Stimulated activated CD8-positive, alpha-beta memory T cell treated with anti-CD3 and anti-CD28 coated beads, Interleukin-12 subunit alpha, Interleukin-12 subunit beta, amount 100 ng/mL, for 1 hour (primary cell): ENCODE results near the gene CASP12.
"Not testable (repeated sequence)": the region's sequence is repeated elsewhere in the genome, so short reads cannot be mapped to it uniquely, and the experiment has no call there.

Experiments used
- DNase-seq: peaks from one replicate; pipeline ENCODE4 v3.0.0-alpha.2; 2020; ENCODE audit warnings: low read depth

Gene CASP12

GRCh38 chr11:104897891-104898684 lies at the start of gene CASP12:
CASP12 (minus strand) TSS chr11:104898460.
- DNase-seq: no peak

- DNase-seq: no peak
Observed at GRCh38 chr11:104946907-104947306, 48.6 kb upstream of the CASP12 start.

GRCh38 chr11:104944076-104944475 lies 45.8 kb upstream of the CASP12 start:
- DNase-seq: no peak

GRCh38 chr11:104943561-104943960 lies 45.3 kb upstream of the CASP12 start:
- no peak for DNase-seq

- no peak for DNase-seq
Observed at GRCh38 chr11:104934594-104934993, 36.3 kb upstream of the CASP12 start.

DNA sequence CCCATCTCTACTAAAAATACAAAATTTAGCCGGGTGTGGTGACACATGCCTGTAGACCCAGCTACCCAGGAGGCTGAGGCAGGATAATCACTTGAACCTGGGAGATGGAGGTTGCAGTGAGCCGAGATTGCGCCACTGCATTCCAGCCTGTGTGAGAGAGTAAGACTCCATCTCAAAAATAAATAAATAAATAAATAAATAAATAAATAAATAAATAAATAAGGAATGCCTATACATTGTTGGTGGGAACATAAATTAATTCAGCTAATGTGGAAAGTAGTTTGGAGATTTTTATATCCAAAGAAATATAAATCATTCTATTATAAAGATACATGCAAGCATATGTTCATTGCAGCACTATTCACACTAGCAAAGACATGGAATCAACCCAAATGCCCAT lies 35.8 kb upstream of the CASP12 start:
- DNase-seq: not testable (repeated sequence)

DNA sequence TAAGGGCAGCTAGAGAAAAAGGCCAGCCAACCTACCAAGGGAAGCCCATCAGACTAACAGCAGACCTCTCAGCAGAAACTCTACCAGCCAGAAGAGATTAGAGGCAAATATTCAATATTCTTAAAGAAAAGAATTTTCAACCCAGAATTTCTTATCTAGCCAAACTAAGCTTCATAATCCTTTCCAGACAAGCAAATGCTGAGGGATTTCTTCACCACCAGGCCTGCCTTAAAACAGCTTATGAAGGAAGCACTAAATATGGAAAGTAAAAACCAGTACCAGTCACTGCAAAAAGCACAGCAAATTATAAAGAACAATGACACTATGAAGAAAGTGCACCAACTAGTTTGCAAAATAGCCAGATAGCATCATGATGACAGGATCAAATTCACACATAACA lies 30.6 kb upstream of the CASP12 start:
- DNase-seq: no peak

- DNase-seq: no peak
Observed at GRCh38 chr11:104926771-104927611, 28.7 kb upstream of the CASP12 start.

GRCh38 chr11:104925850-104926249 lies 27.6 kb upstream of the CASP12 start:
- no peak for DNase-seq

- DNase-seq: no peak
Observed at GRCh38 chr11:104918113-104918824, 20.0 kb upstream of the CASP12 start.

- no peak for DNase-seq
Observed at GRCh38 chr11:104917271-104918112, 19.2 kb upstream of the CASP12 start.

GRCh38 chr11:104916442-104916841 lies 18.2 kb upstream of the CASP12 start:
- no peak for DNase-seq

DNA sequence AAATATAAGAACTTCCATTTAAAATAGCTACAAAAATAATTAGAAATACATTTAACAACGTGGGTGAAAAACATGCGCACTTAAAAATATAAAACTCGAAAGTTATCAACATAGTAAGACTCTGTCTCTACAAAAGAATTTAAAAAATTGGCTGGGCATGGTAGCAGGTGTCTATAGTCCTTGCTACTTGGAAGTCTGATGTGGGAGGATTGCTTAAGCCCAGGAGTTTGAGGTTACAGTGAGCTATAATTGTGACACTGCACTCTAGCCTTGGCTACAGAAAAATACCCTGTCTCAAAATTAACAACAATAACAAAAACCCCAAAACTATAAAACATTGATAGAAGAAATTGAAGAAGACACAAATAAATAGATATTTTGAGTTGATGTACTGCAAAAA lies 13.8 kb upstream of the CASP12 start:
- no peak for DNase-seq

GRCh38 chr11:104908186-104908531 lies 9.9 kb upstream of the CASP12 start:
- DNase-seq: no peak

DNA sequence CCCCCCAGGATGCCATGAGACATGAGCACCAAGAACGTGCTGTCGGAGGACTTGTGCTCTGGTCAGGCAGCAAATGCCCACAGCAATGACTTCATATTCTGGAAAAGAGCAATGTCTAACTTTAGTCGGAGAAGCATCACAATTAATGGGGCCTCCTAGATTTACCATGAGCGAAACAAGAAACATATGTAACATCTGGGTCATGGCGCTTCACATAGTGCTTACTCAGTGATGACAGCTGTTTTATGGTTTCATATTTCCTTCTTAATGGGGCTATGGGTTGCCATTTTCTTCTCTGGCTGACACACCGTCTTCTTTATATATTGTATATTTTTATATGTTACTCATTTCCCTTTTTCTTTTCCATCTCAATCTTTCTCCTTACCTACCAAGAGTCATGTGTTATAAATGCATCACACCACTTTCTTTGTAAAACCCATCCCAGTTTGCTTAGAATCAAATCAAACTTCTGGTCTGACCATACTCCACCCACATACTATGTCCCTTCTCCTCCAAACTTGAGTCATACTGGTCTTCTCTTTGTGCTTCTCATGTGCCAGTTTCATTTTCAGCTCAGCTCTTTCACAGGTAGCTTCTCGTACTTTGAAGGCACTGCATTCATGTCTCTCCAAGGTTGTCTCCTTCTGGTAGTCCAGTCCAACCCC lies 9.4 kb upstream of the CASP12 start:
- DNase-seq: no peak

GRCh38 chr11:104905271-104905670 lies 7.0 kb upstream of the CASP12 start:
- no peak for DNase-seq

- no peak for DNase-seq
Observed at GRCh38 chr11:104899226-104899625, 966 bp upstream of the CASP12 start.

GRCh38 chr11:104898685-104899013 lies 389 bp upstream of the CASP12 start:
- DNase-seq: no peak

GRCh38 chr11:104895634-104896033 lies 2.6 kb downstream of the CASP12 start:
- no peak for DNase-seq

DNA sequence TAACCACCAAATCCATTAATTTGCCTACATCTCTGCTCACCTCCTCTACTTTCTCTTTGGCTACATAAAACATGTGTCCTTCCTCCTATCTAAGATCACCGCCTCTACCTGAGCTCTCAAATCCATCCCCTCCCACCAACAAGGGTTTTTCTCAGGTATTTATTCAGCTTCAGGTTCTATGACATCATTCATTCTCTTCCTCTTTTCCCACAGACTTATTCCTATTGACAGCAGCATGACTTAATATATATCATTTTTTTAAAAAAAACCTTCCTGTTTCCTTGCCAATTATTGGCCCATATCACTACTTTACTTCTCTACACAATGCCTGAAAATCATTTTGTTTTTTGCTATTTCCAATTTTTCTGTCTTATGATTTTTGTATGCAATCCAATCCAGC lies 4.4 kb downstream of the CASP12 start:
- no peak for DNase-seq

GRCh38 chr11:104892723-104893511 lies 5.3 kb downstream of the CASP12 start:
- DNase-seq: no peak
